Memory B cell (primary cell): ENCODE results near the gene CNBD2.
"Not testable (repeated sequence)": the region's sequence is repeated elsewhere in the genome, so short reads cannot be mapped to it uniquely, and the experiment has no call there.

ENCODE experiments used
- ATAC-seq: fragments of 150-1000 bp; cut with Tn5 transposase; 2 replicates; pipeline ENCODE4 v1.10.0; 2021; ENCODE audit warnings: low read depth, mild to moderate bottlenecking, moderate library complexity
- DNase-seq, 2 donors: peaks; one replicate each; pipeline ENCODE4 v3.0.0; 2022; ENCODE audit warnings: low spot score in 2 of 2
- H3K27ac Mint-ChIP-seq: one replicate; pipeline ENCODE4 v1.8.0; 2022; ENCODE audit warnings: mild to moderate bottlenecking, moderate library complexity, mixed read lengths
- H3K27me3 Mint-ChIP-seq: one replicate; pipeline ENCODE4 v1.8.0; 2022; ENCODE audit warnings: mixed read lengths
- H3K36me3 Mint-ChIP-seq: one replicate; pipeline ENCODE4 v1.8.0; 2022; ENCODE audit warnings: mild to moderate bottlenecking, mixed read lengths
- H3K4me1 Mint-ChIP-seq: one replicate; pipeline ENCODE4 v1.8.0; 2022; ENCODE audit warnings: mixed read lengths
- H3K4me3 Mint-ChIP-seq: one replicate; pipeline ENCODE4 v1.8.0; 2022; ENCODE audit warnings: mild to moderate bottlenecking, moderate library complexity, mixed read lengths
- H3K9me3 Mint-ChIP-seq: one replicate; pipeline ENCODE4 v1.8.0; 2022; ENCODE audit warnings: mixed read lengths

CNBD2 gene

DNA sequence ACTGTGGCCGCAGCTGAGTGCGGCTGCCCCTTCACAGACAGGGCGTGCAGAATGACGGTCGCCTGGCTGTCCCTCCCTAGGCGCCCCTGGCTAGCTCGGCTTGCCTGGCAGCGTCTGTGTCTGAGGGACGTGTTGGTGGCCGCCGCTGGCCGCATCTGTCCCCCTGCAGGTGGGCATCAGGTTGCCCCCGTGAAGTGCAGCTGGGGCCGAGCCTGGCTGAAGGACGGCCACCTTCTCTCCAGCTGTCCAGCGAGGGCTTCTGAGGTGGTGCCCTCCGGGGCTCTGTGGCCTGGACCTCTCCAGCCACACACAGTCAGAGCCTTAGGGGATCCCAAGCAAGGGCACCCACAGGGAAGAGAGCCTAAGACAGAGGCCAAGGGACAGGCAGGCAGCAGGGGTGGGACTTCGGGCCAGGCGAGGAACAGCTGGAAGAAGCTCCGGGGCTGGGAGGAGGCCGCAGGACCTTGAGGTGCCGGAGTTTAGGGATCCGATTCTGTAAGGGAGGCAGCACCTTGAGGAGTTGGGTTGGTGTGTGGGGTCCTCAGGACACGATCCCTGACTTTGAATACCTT lies 97.1 kb downstream of the CNBD2 start:
- Mint-ChIP-seq H3K27me3 (peaks cover 5% of the 10 kb centered on the region), H3K4me1 (peaks cover 3% of the 10 kb centered on the region), H3K27ac (peak overlapping the region; percentile 83), H3K4me3 (peak overlapping the region; percentile 88), H3K9me3 (peaks cover 2% of the 10 kb centered on the region), H3K36me3 (peaks cover 2% of the 10 kb centered on the region)
- ATAC-seq, result no peak
- no peak for DNase-seq

DNA sequence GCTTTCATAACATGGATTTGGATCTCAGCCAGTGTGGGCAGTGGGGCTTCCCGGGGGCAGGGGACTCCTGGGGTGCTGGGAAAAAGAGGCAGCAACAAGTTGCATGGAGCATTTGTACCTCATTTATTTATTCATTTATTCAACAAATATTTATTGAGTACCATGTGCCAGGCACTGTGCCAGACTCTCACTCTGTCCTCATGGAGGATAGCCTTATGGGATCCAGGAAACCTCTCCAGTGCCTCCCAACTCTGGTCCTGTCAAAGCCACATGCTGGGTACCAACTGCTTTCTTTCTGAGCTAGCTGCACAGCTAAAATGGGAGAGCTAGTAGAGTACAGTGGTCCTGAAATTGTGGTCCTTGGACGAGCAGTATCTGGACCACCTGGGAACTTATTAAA lies 98.4 kb downstream of the CNBD2 start:
- peaks cover 7% of the 10 kb centered on the region for H3K27me3 Mint-ChIP-seq

GRCh38 chr20:36068526-36068925 lies 100.1 kb downstream of the CNBD2 start:
- not testable (repeated sequence) for H3K4me3 Mint-ChIP-seq, H3K9me3 Mint-ChIP-seq, H3K27ac Mint-ChIP-seq, DNase-seq, H3K4me1 Mint-ChIP-seq, H3K36me3 Mint-ChIP-seq, ATAC-seq
- H3K27me3 Mint-ChIP-seq, result peaks cover 11% of the 10 kb centered on the region

More for the DNA sequence above, 98.4 kb downstream of the CNBD2 start:
- DNase-seq, result no peak
- Mint-ChIP-seq H3K36me3 (peaks cover 2% of the 10 kb centered on the region), H3K9me3 (peaks cover 2% of the 10 kb centered on the region), H3K4me1 (peaks cover 3% of the 10 kb centered on the region), H3K27ac (no peak overlapping the region), H3K4me3 (no peak overlapping the region)
- no peak for ATAC-seq

DNA sequence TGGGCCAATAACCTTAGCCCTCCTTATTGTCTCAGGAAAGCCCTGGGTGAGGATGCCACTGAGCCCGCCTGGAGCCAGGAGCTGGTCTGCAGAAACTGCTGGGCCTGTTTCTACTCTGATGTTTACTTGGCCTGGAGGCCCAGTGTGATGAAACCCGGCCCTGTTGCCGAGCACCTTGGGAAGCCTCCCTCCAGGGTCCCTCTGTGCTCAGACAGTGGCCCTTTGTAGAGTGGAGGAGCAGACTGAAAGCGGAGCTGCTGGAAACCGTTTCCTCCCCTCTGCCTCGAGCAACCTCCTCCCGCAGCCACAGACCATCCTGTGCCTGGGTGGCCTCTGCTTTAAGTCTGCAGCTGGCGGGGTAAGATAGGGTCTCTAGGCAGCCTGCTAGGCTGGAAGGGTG lies 102.1 kb downstream of the CNBD2 start:
- Mint-ChIP-seq H3K27me3 (peaks cover 11% of the 10 kb centered on the region), H3K27ac (no peak overlapping the region), H3K9me3 (no peaks in the 10 kb centered on the region), H3K4me1 (no peaks in the 10 kb centered on the region), H3K4me3 (no peak overlapping the region), H3K36me3 (no peaks in the 10 kb centered on the region)
- no peak for ATAC-seq
- no peak for DNase-seq

- Mint-ChIP-seq H3K4me1 (no peaks in the 10 kb centered on the region), H3K27me3 (peaks cover 12% of the 10 kb centered on the region), H3K36me3 (no peaks in the 10 kb centered on the region), H3K27ac (no peak overlapping the region), H3K9me3 (no peaks in the 10 kb centered on the region), H3K4me3 (no peak overlapping the region)
- ATAC-seq, result no peak
- DNase-seq, result no peak
Measured at GRCh38 chr20:36071848-36072247, 103.5 kb downstream of the CNBD2 start.

DNA sequence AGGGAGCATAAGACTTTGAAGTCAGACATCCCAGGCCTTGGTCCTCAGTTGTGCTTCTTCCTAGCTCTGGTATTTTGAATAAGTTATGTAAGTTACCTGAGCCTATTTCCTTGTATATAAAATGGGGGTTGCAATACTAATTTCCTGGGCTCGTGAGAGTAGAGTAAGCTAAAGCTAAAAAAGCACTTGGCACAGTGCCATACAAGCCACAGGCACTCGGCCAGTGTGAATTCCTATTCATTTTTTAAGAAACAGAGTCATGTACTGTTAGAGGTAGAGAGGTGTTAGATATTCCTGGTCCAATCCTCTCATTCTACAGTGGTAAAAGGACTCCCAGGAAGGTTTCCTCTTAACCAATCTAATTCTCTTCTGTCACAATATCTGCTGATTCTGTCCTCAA lies 106.6 kb downstream of the CNBD2 start:
- H3K27me3 Mint-ChIP-seq, result peaks cover 14% of the 10 kb centered on the region
- H3K36me3 Mint-ChIP-seq, result no peaks in the 10 kb centered on the region
- H3K4me1 Mint-ChIP-seq, result no peaks in the 10 kb centered on the region
- ATAC-seq (no peak), DNase-seq (no peak)
- no peak overlapping the region for H3K27ac Mint-ChIP-seq
- H3K4me3 Mint-ChIP-seq, result no peak overlapping the region
- H3K9me3 Mint-ChIP-seq, result no peaks in the 10 kb centered on the region

DNA sequence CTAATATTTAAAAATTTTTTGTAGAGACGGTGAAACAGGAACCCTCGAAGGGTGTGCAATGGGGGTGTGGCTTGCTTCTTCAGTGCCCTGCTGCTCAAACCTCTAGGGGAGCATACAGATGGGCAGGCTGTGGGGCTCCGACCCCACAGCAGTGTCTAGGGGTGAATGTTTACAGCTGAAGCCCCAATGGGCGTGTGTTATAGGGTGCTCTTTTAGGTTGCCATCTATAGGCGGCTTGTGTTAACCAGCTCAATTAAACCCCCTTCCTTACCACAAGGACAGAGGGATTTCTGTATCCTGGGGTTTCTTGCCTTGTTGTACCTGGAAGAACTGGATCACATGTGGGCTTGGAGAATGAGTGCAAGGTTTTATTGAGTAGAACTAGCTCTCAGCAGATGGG lies 109.4 kb downstream of the CNBD2 start:
- not testable (repeated sequence) for H3K4me1 Mint-ChIP-seq, H3K36me3 Mint-ChIP-seq, H3K27ac Mint-ChIP-seq, H3K4me3 Mint-ChIP-seq, DNase-seq, H3K9me3 Mint-ChIP-seq
- peak; percentile 37 for ATAC-seq
- peaks cover 11% of the 10 kb centered on the region for H3K27me3 Mint-ChIP-seq

- H3K27ac Mint-ChIP-seq, result no peak overlapping the region
- no peaks in the 10 kb centered on the region for H3K4me1 Mint-ChIP-seq
- no peak overlapping the region for H3K4me3 Mint-ChIP-seq
- no peak for ATAC-seq
- peaks cover 1% of the 10 kb centered on the region for H3K36me3 Mint-ChIP-seq
- H3K27me3 Mint-ChIP-seq, result peaks cover 13% of the 10 kb centered on the region
- no peak for DNase-seq
- peaks cover 1% of the 10 kb centered on the region for H3K9me3 Mint-ChIP-seq
Measured at GRCh38 chr20:36079486-36079885, 111.1 kb downstream of the CNBD2 start.

DNA sequence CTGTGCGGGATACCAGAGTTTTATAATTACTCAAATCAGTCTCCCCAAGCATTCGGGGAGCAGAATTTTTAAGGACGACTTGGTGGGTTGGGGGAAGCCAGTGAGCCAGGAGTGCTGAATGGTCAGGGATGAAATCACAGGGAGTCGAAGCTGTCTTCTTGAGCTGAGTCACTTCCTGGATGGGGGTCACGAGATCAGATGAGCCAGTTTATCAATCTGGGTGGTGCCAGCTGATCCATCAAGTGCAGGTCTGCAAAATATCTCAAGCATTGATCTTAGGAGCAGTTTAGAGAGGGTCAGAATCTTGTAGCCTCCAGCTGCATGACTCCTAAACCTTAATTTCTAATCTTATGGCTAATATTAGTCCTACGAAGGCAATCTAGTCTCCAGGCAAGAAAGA lies 111.6 kb downstream of the CNBD2 start:
- not testable (repeated sequence) for ATAC-seq, H3K36me3 Mint-ChIP-seq, H3K4me1 Mint-ChIP-seq, H3K27ac Mint-ChIP-seq, DNase-seq, H3K4me3 Mint-ChIP-seq, H3K9me3 Mint-ChIP-seq
- H3K27me3 Mint-ChIP-seq, result peaks cover 14% of the 10 kb centered on the region
